ENCODE measurements around the gene FAM241A. TPM values are rescaled to one million over a fixed set of nuclear protein-coding genes. Genes with fewer than 3 reads are reported as not detected.
"Not testable (repeated sequence)": the region's sequence is repeated elsewhere in the genome, so short reads cannot be mapped to it uniquely, and the experiment has no call there.

The FAM241A gene
- total RNA-seq, 1 donor from 2014 or later: 0.19 TPM

- Mint-ChIP-seq H3K4me3 (ENCODE audit: unreplicated experiment) (no peak overlapping the region), H3K27ac (ENCODE audit: unreplicated experiment) (no peak overlapping the region), H3K27me3 (ENCODE audit: unreplicated experiment) (peaks cover 13% of the 10 kb centered on the region), H3K4me1 (ENCODE audit: unreplicated experiment) (no peaks in the 10 kb centered on the region), H3K9me3 (ENCODE audit: unreplicated experiment) (no peaks in the 10 kb centered on the region), H3K36me3 (ENCODE audit: unreplicated experiment) (no peaks in the 10 kb centered on the region)
- no peak for DNase-seq (ENCODE audit: extremely low spot score, unreplicated experiment)
- TF ChIP-seq, protein P1, sequence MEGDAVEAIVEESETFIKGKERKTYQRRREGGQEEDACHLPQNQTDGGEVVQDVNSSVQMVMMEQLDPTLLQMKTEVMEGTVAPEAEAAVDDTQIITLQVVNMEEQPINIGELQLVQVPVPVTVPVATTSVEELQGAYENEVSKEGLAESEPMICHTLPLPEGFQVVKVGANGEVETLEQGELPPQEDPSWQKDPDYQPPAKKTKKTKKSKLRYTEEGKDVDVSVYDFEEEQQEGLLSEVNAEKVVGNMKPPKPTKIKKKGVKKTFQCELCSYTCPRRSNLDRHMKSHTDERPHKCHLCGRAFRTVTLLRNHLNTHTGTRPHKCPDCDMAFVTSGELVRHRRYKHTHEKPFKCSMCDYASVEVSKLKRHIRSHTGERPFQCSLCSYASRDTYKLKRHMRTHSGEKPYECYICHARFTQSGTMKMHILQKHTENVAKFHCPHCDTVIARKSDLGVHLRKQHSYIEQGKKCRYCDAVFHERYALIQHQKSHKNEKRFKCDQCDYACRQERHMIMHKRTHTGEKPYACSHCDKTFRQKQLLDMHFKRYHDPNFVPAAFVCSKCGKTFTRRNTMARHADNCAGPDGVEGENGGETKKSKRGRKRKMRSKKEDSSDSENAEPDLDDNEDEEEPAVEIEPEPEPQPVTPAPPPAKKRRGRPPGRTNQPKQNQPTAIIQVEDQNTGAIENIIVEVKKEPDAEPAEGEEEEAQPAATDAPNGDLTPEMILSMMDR (IDR thresholded peaks at IDR 0.05): no peak
Measured at GRCh38 chr4:112196461-112196860, 51.2 kb downstream of the FAM241A start.

GRCh38 chr4:112199041-112199440, 53.8 kb downstream of the FAM241A start:
- no peak overlapping the region for H3K4me3 Mint-ChIP-seq (ENCODE audit: unreplicated experiment)
- no peaks in the 10 kb centered on the region for H3K9me3 Mint-ChIP-seq (ENCODE audit: unreplicated experiment)
- H3K27ac Mint-ChIP-seq (ENCODE audit: unreplicated experiment): no peak overlapping the region
- no peaks in the 10 kb centered on the region for H3K36me3 Mint-ChIP-seq (ENCODE audit: unreplicated experiment)
- H3K4me1 Mint-ChIP-seq (ENCODE audit: unreplicated experiment): no peaks in the 10 kb centered on the region
- H3K27me3 Mint-ChIP-seq (ENCODE audit: unreplicated experiment): peaks cover 13% of the 10 kb centered on the region
- no peak for DNase-seq (ENCODE audit: extremely low spot score, unreplicated experiment)
- TF ChIP-seq, protein P1 (IDR thresholded peaks at IDR 0.05): no peak

GRCh38 chr4:112201915-112202505, 56.8 kb downstream of the FAM241A start:
- DNase-seq (ENCODE audit: extremely low spot score, unreplicated experiment): no peak
- TF ChIP-seq, protein P1 (IDR thresholded peaks at IDR 0.05): no peak
- H3K4me3 Mint-ChIP-seq (ENCODE audit: unreplicated experiment): no peak overlapping the region
- no peak overlapping the region for H3K27ac Mint-ChIP-seq (ENCODE audit: unreplicated experiment)
- no peaks in the 10 kb centered on the region for H3K9me3 Mint-ChIP-seq (ENCODE audit: unreplicated experiment)
- H3K36me3 Mint-ChIP-seq (ENCODE audit: unreplicated experiment): no peaks in the 10 kb centered on the region
- no peaks in the 10 kb centered on the region for H3K4me1 Mint-ChIP-seq (ENCODE audit: unreplicated experiment)
- peaks cover 25% of the 10 kb centered on the region for H3K27me3 Mint-ChIP-seq (ENCODE audit: unreplicated experiment)

DNA sequence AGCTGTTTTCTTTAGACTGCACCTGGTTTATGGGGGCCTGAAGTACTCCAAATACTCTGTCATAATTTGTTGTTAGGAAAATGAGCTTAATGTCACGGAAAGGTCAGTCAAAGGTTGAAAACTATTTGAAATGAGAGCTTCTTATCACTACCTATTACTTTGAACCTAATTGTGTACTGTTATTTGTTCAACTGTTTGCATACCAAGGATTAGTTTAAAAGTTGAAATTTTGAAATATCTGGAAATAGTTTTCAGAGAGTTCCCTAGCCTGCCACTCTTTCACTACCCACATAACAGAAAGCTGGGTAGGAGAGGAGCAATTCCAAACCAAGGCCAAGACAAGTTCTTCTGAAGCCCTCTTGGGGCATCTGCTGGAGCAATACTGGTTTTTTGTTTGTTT, 58.3 kb downstream of the FAM241A start:
- Mint-ChIP-seq H3K9me3 (ENCODE audit: unreplicated experiment) (no peaks in the 10 kb centered on the region), H3K36me3 (ENCODE audit: unreplicated experiment) (no peaks in the 10 kb centered on the region), H3K27ac (ENCODE audit: unreplicated experiment) (no peak overlapping the region), H3K4me3 (ENCODE audit: unreplicated experiment) (no peak overlapping the region), H3K27me3 (ENCODE audit: unreplicated experiment) (peaks cover 27% of the 10 kb centered on the region), H3K4me1 (ENCODE audit: unreplicated experiment) (no peaks in the 10 kb centered on the region)
- no peak for DNase-seq (ENCODE audit: extremely low spot score, unreplicated experiment)
- TF ChIP-seq, protein P1 (IDR thresholded peaks at IDR 0.05): no peak

DNA sequence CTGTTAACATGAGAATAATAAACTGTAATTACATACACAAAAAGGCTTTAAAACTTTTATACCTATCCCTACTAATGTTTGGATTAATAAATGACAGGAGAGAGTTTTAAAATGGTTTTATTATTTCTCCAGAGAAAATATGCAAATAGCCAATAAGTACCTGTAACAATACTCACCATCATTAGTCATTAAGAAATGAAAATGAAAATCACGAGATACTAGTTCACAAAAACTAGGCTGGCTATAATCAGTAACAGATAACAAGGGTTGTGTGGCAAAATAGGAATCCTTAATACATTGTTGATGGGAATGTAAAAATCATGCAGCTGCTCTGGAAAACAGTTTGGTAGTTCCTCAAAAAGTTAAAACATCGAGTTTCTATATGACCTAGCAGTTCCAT, 61.2 kb downstream of the FAM241A start:
- H3K36me3 Mint-ChIP-seq (ENCODE audit: unreplicated experiment): no peaks in the 10 kb centered on the region
- no peak overlapping the region for H3K4me3 Mint-ChIP-seq (ENCODE audit: unreplicated experiment)
- H3K27me3 Mint-ChIP-seq (ENCODE audit: unreplicated experiment): peaks cover 31% of the 10 kb centered on the region
- no peak for DNase-seq (ENCODE audit: extremely low spot score, unreplicated experiment)
- H3K9me3 Mint-ChIP-seq (ENCODE audit: unreplicated experiment): no peaks in the 10 kb centered on the region
- TF ChIP-seq, protein P1 (IDR thresholded peaks at IDR 0.05): no peak
- no peaks in the 10 kb centered on the region for H3K4me1 Mint-ChIP-seq (ENCODE audit: unreplicated experiment)
- H3K27ac Mint-ChIP-seq (ENCODE audit: unreplicated experiment): no peak overlapping the region

GRCh38 chr4:112208137-112209095, 63.2 kb downstream of the FAM241A start:
- not testable (repeated sequence) for H3K4me1 Mint-ChIP-seq (ENCODE audit: unreplicated experiment); H3K27ac Mint-ChIP-seq (ENCODE audit: unreplicated experiment); H3K36me3 Mint-ChIP-seq (ENCODE audit: unreplicated experiment); H3K4me3 Mint-ChIP-seq (ENCODE audit: unreplicated experiment); DNase-seq (ENCODE audit: extremely low spot score, unreplicated experiment); H3K9me3 Mint-ChIP-seq (ENCODE audit: unreplicated experiment)
- H3K27me3 Mint-ChIP-seq (ENCODE audit: unreplicated experiment): peaks cover 34% of the 10 kb centered on the region

Measured in osteocyte (in vitro differentiated cells).